K562 (cell line): Measurements from ENCODE around the gene CFAP221. TPM values are rescaled to one million over a fixed set of nuclear protein-coding genes. Genes with fewer than 3 reads are reported as not detected.

Experiments
- ATAC-seq: fragments of 200-7000 bp; cut with Tn5 transposase; 3 replicates; pipeline ENCODE4 v1.9.1; 2020; ENCODE audit warnings: moderate library complexity
- BruUV-seq: library from RNA; stranded (reverse); fragments of 400-500 nt; replicated peaks from 2 replicates; lab custom pipeline; 2021; lab: Mats Ljungman, UMichigan
- CTCF ChIA-PET: fragments of 300-600 bp; formaldehyde crosslinking; extraction: SDS; loops from one replicate; lab custom pipeline; 2021; ENCODE audit warnings: low intra/inter-chr PET ratio; lab: Yijun Ruan, JAX
- POLR2A ChIA-PET: fragments of 300-600, 350-650 bp; sonication (Branson Sonifier 250); formaldehyde crosslinking; extraction: SDS; loops from one replicate; lab custom pipeline; 2021; ENCODE audit warnings: antibody characterized with exemption, inconsistent platforms; lab: Yijun Ruan, JAX
- DNase-seq, 4 experiments: peaks; one replicate each; pipeline versions ENCODE4 v3.0.0 to v3.0.0-alpha.2; 2011 to 2018; ENCODE audit warnings: low spot score in 3 of 4, mixed read lengths in 3 of 4; ENCODE audit errors: extremely low read depth in 1 of 4
- FAIRE-seq: peaks from 2 replicates; lab custom pipeline; 2011; peaks lifted over from hg19 to GRCh38; lab: Jason Lieb, UNC
- H2AFZ ChIP-seq: 2 replicates; pipeline ENCODE4 v1.6.0; 2011; ENCODE audit warnings: low read depth, low read length, control low read depth, inconsistent platforms
- H3K27ac ChIP-seq: fragments of 200-600 bp; 3 replicates; pipeline ENCODE4 v1.8.0; 2011; ENCODE audit warnings: low read depth, mild to moderate bottlenecking, control low read depth, inconsistent platforms, low read length, moderate library complexity, mixed read lengths; ENCODE audit errors: extremely low read depth
- H3K27me3 ChIP-seq, 2 experiments: fragments of 300-600 bp in 1 of 2; 2 replicates in 1 of 2; 3 replicates in 1 of 2; pipeline versions ENCODE4 v1.6.0 to v1.8.0; 2011; ENCODE audit warnings: inconsistent platforms in 2 of 2, low read length in 2 of 2, mild to moderate bottlenecking in 1 of 2, mixed read lengths in 1 of 2, moderate library complexity in 1 of 2; ENCODE audit not compliant: control insufficient read depth in 2 of 2, insufficient read depth in 2 of 2
- H3K36me3 ChIP-seq: fragments of 300-600 bp; 3 replicates; pipeline ENCODE4 v1.8.0; 2011; ENCODE audit warnings: mild to moderate bottlenecking, low read length, inconsistent platforms; ENCODE audit not compliant: control insufficient read depth, insufficient read depth
- H3K4me1 ChIP-seq, 2 experiments: fragments of 200-600 bp in 1 of 2; replicated peaks in 1 of 2; 2 replicates in 1 of 2; 3 replicates in 1 of 2; pipeline versions ENCODE4 v1.5.1 to v1.8.0; 2011; ENCODE audit warnings: inconsistent platforms in 2 of 2, low read length in 2 of 2, mild to moderate bottlenecking in 1 of 2, mixed read lengths in 1 of 2, moderate library complexity in 1 of 2; ENCODE audit not compliant: control insufficient read depth in 2 of 2, insufficient read depth in 2 of 2
- H3K4me2 ChIP-seq: 2 replicates; pipeline ENCODE4 v1.6.1; 2011; ENCODE audit warnings: low read length, control low read depth, inconsistent platforms, mixed read lengths; ENCODE audit not compliant: insufficient read depth
- H3K4me3 ChIP-seq: fragments of 200-600 bp; sonication (generic), shearing (Covaris generic); 2 replicates; pipeline ENCODE4 v1.5.1; 2016; ENCODE audit warnings: control low read depth, inconsistent platforms
- H3K79me2 ChIP-seq: fragments of 200-600 bp; 3 replicates; pipeline ENCODE4 v1.8.0; 2011; ENCODE audit warnings: low read length, inconsistent platforms; ENCODE audit not compliant: control insufficient read depth, insufficient read depth
- H3K9ac ChIP-seq, 2 experiments: 2 replicates each; pipeline versions ENCODE4 v1.6.0 to v1.6.1; 2011; ENCODE audit warnings: low read depth in 2 of 2, low read length in 2 of 2, control low read depth in 1 of 2, inconsistent platforms in 1 of 2, mild to moderate bottlenecking in 1 of 2, mixed read lengths in 1 of 2; ENCODE audit not compliant: insufficient read depth in 1 of 2
- H3K9me1 ChIP-seq: one replicate; pipeline ENCODE4 v1.6.0; 2011; ENCODE audit warnings: inconsistent platforms, mild to moderate bottlenecking, low read length, moderate library complexity; ENCODE audit not compliant: control insufficient read depth, insufficient read depth
- H3K9me3 ChIP-seq: replicated peaks from 2 replicates; pipeline ENCODE4 v1.5.1; 2011; ENCODE audit warnings: low read depth, low read length, inconsistent platforms; ENCODE audit not compliant: control insufficient read depth, insufficient read depth
- H4K20me1 ChIP-seq: replicated peaks from 2 replicates; pipeline ENCODE4 v1.6.1; 2011; ENCODE audit warnings: low read length, inconsistent platforms, mixed read lengths; ENCODE audit not compliant: control insufficient read depth, insufficient read depth
- CREBBP ChIP-seq: IDR thresholded peaks from one replicate; pipeline ENCODE4 v1.6.1; 2012; ENCODE audit warnings: low read depth, mild to moderate bottlenecking, control low read depth, inconsistent platforms, low read length
- FIP1L1 ChIP-seq: fragments of 200-400 bp; formaldehyde crosslinking; IDR thresholded peaks from 2 replicates; pipeline ENCODE4 v1.6.1; 2018; ENCODE audit warnings: mild to moderate bottlenecking, low read depth, low read length; ENCODE audit not compliant: poor library complexity, severe bottlenecking
- FUS ChIP-seq: fragments of 200-400 bp; formaldehyde crosslinking; optimal IDR thresholded peaks from 2 replicates; pipeline ENCODE3; 2017; ENCODE audit warnings: low read depth, low read length
- HMGN3 ChIP-seq: IDR thresholded peaks from 2 replicates; pipeline ENCODE4 v1.6.1; 2011; ENCODE audit warnings: borderline replicate concordance, low read depth, mild to moderate bottlenecking, mixed read lengths, low read length; ENCODE audit not compliant: insufficient read length; ENCODE audit errors: extremely low read depth
- NFIC ChIP-seq: fragments of 450-650 bp; IDR thresholded peaks from 2 replicates; pipeline ENCODE4 v1.6.1; 2017; ENCODE audit warnings: mild to moderate bottlenecking, inconsistent platforms
- SNRNP70 ChIP-seq: fragments of 200-400 bp; formaldehyde crosslinking; optimal IDR thresholded peaks from 2 replicates; pipeline ENCODE3; 2017; ENCODE audit warnings: low read depth, low read length
- ZNF274 ChIP-seq: IDR thresholded peaks from 2 replicates; pipeline ENCODE4 v1.6.1; 2011; ENCODE audit warnings: low read depth, mild to moderate bottlenecking, low read length, moderate library complexity, borderline replicate concordance
- WGBS: fragments of 100-300 bp; shearing (Covaris generic); methylation state at CpG from one replicate; pipeline ENCODE4 v1.1.6; 2016; ENCODE audit warnings: low coverage, mixed read lengths; ENCODE audit not compliant: insufficient coverage; ENCODE audit errors: missing lambda C conversion rate; 5-methylcytosine and 5-hydroxymethylcytosine counted together
- in situ Hi-C: fragments of 300-500 bp; cut with MboI; formaldehyde crosslinking; loops from 4 replicates; pipeline ENCODE4 v1.15.0; 2018; ENCODE audit warnings: inconsistent platforms, mixed read lengths
- intact Hi-C: fragments of 100-400 bp; cut with micrococcal nuclease; formaldehyde crosslinking; loops from 2 replicates; pipeline ENCODE4 v1.14.2; 2022
- polyA plus RNA-seq, 8 experiments: library from polyadenylated mRNA; depleted of rRNA in 4 of 8; stranded (reverse) in 5 of 8; unstranded in 3 of 8; fragments of >200 nt; fragmentation: Nextera tagmentation in 2 of 8; fragmentation: Illumina TruSeq in 1 of 8; extraction: Ambion mirVana in 2 of 8; extraction: Trizol in 1 of 8; gene quantifications; 2 replicates each; pipeline versions ENCODE4 v1.2.1 to v1.2.3, GENCODE V29; 2011 to 2014; ENCODE audit warnings: inconsistent platforms in 1 of 8, missing spikeins in 1 of 8
- total RNA-seq, 7 experiments: library from RNA; depleted of rRNA in 6 of 7; stranded (reverse); fragments of >200 nt in 6 of 7; fragmentation: Illumina TruSeq in 2 of 7; extraction: Trizol in 2 of 7; gene quantifications; 2 replicates each; pipeline versions ENCODE4 v1.2.1 to v1.2.3, GENCODE V29; 2011 to 2021; ENCODE audit warnings: low replicate concordance in 1 of 7
- TF ChIP-seq, protein P1 (sequence below): sonication (generic); formaldehyde crosslinking; IDR thresholded peaks from 2 replicates; pipeline ENCODE4 v1.8.1; 2023; ENCODE audit warnings: mild to moderate bottlenecking, missing genetic modification reagents
- TF ChIP-seq, protein P2 (sequence below): fragments of 450-650 bp; formaldehyde crosslinking; conservative IDR thresholded peaks from 2 replicates; pipeline ENCODE4 v1.4.0; 2022; ENCODE audit warnings: mild to moderate bottlenecking, missing genetic modification characterization
- TF ChIP-seq, protein P3 (sequence below): sonication (generic); formaldehyde crosslinking; IDR thresholded peaks from 2 replicates; pipeline ENCODE4 v1.8.0; 2022; ENCODE audit warnings: missing genetic modification reagents, mild to moderate bottlenecking, borderline replicate concordance
- TF ChIP-seq, protein P4 (sequence below): fragments of 250-450 bp; sonication (Bioruptor Pico); IDR thresholded peaks from 2 replicates; pipeline ENCODE4 v1.9.0; 2021; ENCODE audit warnings: mild to moderate bottlenecking, inconsistent platforms
- TF ChIP-seq, protein P5 (sequence below): IDR thresholded peaks from 2 replicates; pipeline ENCODE4 v1.6.1; 2011; ENCODE audit not compliant: insufficient read length; ENCODE audit errors: extremely low read depth

Gene CFAP221
- total and polyA plus RNA-seq, 9 of the 15 experiments (the other 6 are each of a cell fraction or from before 2014, with no cell fraction given), result 0.09 to 1.4 (median 0.65) TPM

DNA sequence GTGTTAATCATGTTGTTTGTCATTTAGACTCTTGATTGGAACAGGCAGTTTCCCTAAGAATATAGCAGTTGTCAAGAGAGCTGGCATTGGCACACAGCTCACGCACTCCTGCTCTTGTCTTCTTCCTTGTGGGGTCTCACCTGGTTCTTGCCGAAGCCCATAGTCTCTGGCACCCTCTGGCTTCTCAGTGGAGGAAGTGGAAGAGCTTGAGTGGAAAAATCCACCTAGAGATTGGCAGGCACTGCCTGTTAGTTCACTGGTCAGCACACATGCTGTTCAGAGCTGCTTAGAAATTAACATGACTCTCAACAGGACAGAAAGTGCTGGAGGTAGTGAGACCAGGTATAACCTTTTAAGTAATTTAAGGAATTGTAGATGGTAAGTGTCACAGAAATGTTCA lies 48.3 kb upstream of the CFAP221 start (continued):
- TF ChIP-seq, protein P1, sequence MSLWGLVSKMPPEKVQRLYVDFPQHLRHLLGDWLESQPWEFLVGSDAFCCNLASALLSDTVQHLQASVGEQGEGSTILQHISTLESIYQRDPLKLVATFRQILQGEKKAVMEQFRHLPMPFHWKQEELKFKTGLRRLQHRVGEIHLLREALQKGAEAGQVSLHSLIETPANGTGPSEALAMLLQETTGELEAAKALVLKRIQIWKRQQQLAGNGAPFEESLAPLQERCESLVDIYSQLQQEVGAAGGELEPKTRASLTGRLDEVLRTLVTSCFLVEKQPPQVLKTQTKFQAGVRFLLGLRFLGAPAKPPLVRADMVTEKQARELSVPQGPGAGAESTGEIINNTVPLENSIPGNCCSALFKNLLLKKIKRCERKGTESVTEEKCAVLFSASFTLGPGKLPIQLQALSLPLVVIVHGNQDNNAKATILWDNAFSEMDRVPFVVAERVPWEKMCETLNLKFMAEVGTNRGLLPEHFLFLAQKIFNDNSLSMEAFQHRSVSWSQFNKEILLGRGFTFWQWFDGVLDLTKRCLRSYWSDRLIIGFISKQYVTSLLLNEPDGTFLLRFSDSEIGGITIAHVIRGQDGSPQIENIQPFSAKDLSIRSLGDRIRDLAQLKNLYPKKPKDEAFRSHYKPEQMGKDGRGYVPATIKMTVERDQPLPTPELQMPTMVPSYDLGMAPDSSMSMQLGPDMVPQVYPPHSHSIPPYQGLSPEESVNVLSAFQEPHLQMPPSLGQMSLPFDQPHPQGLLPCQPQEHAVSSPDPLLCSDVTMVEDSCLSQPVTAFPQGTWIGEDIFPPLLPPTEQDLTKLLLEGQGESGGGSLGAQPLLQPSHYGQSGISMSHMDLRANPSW (CRISPR knock-in tag), result no peak

DNA sequence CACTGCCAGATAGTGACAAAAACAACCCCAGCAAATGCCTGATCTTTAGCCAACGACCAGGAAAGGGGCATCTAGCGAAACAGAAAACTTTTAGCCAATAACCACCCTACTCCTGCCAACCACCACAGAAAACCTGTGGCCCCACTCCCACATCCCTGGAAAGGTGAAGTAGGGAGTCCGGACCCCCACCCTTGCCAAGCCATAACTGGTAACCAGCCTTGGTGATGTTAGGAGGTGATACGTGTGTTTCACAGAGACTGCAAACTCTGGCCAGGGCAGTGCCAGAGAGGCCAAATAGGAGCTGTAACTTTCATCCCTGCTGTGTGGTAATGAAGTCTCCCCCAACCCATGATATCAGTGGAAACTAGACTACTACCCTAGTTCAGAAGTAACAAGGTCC lies 47.6 kb upstream of the CFAP221 start:
- no peaks in the 10 kb centered on the region for H3K4me1 ChIP-seq
- H3K9me3 ChIP-seq, result no peaks in the 10 kb centered on the region
- no peak for DNase-seq
- BruUV-seq, result no TSS peak
- H3K79me2 ChIP-seq, result no peaks in the 10 kb centered on the region
- no peak overlapping the region for H2AFZ ChIP-seq
- no peak overlapping the region for H3K4me2 ChIP-seq
- no peak overlapping the region for H3K4me3 ChIP-seq
- no peak overlapping the region for H3K27ac ChIP-seq
- no peaks in the 10 kb centered on the region for H3K9me1 ChIP-seq
- CTCF ChIA-PET, result no interaction called here
- no peaks in the 10 kb centered on the region for H3K36me3 ChIP-seq
- H4K20me1 ChIP-seq, result no peaks in the 10 kb centered on the region
- peaks cover 0 to 15% of the 10 kb centered on the region in 2 experiments; a peak in 3 of 5 replicates for H3K27me3 ChIP-seq
- intact Hi-C loops, result no loop called here
- no peak for FAIRE-seq
- ATAC-seq, result no peak
- 0% methylated on average over 4 of the region's 4 CpGs for WGBS
- in situ Hi-C loops, result no loop called here
- no peak overlapping the region for H3K9ac ChIP-seq
- POLR2A ChIA-PET, result no interaction called here
- TF ChIP-seq HMGN3, result no peak
- TF ChIP-seq SNRNP70, result no peak
- no peak for TF ChIP-seq CREBBP
- TF ChIP-seq, protein P2, sequence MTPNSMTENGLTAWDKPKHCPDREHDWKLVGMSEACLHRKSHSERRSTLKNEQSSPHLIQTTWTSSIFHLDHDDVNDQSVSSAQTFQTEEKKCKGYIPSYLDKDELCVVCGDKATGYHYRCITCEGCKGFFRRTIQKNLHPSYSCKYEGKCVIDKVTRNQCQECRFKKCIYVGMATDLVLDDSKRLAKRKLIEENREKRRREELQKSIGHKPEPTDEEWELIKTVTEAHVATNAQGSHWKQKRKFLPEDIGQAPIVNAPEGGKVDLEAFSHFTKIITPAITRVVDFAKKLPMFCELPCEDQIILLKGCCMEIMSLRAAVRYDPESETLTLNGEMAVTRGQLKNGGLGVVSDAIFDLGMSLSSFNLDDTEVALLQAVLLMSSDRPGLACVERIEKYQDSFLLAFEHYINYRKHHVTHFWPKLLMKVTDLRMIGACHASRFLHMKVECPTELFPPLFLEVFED (CRISPR knock-in tag), result no peak
- no peak for TF ChIP-seq NFIC
- TF ChIP-seq FUS, result no peak
- no peak for TF ChIP-seq ZNF274
- TF ChIP-seq, protein P3, sequence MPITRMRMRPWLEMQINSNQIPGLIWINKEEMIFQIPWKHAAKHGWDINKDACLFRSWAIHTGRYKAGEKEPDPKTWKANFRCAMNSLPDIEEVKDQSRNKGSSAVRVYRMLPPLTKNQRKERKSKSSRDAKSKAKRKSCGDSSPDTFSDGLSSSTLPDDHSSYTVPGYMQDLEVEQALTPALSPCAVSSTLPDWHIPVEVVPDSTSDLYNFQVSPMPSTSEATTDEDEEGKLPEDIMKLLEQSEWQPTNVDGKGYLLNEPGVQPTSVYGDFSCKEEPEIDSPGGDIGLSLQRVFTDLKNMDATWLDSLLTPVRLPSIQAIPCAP (CRISPR knock-in tag), result no peak
- TF ChIP-seq FIP1L1, result no peak
- TF ChIP-seq, protein P4, sequence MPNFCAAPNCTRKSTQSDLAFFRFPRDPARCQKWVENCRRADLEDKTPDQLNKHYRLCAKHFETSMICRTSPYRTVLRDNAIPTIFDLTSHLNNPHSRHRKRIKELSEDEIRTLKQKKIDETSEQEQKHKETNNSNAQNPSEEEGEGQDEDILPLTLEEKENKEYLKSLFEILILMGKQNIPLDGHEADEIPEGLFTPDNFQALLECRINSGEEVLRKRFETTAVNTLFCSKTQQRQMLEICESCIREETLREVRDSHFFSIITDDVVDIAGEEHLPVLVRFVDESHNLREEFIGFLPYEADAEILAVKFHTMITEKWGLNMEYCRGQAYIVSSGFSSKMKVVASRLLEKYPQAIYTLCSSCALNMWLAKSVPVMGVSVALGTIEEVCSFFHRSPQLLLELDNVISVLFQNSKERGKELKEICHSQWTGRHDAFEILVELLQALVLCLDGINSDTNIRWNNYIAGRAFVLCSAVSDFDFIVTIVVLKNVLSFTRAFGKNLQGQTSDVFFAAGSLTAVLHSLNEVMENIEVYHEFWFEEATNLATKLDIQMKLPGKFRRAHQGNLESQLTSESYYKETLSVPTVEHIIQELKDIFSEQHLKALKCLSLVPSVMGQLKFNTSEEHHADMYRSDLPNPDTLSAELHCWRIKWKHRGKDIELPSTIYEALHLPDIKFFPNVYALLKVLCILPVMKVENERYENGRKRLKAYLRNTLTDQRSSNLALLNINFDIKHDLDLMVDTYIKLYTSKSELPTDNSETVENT (CRISPR knock-in tag), result no peak
- TF ChIP-seq, protein P5, sequence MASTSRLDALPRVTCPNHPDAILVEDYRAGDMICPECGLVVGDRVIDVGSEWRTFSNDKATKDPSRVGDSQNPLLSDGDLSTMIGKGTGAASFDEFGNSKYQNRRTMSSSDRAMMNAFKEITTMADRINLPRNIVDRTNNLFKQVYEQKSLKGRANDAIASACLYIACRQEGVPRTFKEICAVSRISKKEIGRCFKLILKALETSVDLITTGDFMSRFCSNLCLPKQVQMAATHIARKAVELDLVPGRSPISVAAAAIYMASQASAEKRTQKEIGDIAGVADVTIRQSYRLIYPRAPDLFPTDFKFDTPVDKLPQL, result no peak
